ENCODE data around the gene POLR3B. TPM values are rescaled to one million over a fixed set of nuclear protein-coding genes. Genes with fewer than 3 reads are reported as not detected.
"Not testable (repeated sequence)": the region's sequence is repeated elsewhere in the genome, so short reads cannot be mapped to it uniquely, and the experiment has no call there.

The POLR3B gene
- 1 to 10 TPM; 5.3 to 6.1 TPM for total RNA-seq

GRCh38 chr12:106357549-106358395 lies at the start of gene POLR3B:
Gene POLR3B, plus strand, starts transcription at chr12:106357748. Its CDS starts 132 bp downstream, at chr12:106357880.
- no peaks in the 10 kb centered on the region for H3K36me3 Mint-ChIP-seq (ENCODE audit: low read depth)
- peak within 1 kb of the TSS; percentile 92 for H3K27ac Mint-ChIP-seq
- POLR2A ChIA-PET, result interaction anchor here (0.6 to 0.7 kb wide), 2 partner anchors 288 to 643 kb away, joined by 3 read pairs; no protein-coding TSS in a partner anchor
- H3K4me3 Mint-ChIP-seq, result peak within 1 kb of the TSS; percentile 87
- H3K4me1 Mint-ChIP-seq, result peaks cover 18% of the 10 kb centered on the region
- H3K9me3 Mint-ChIP-seq, result no peaks in the 10 kb centered on the region
- peak; percentile 97 for DNase-seq
- CTCF ChIA-PET, result interaction anchor here (0.5 to 2.5 kb wide), 28 partner anchors 9 to 1310 kb away, joined by 3 to 19 read pairs (median 3); no protein-coding TSS in a partner anchor
- no peaks in the 10 kb centered on the region for H3K27me3 Mint-ChIP-seq

GRCh38 chr12:106308121-106308520 lies 49.4 kb upstream of the POLR3B start:
- H3K4me1 Mint-ChIP-seq, result peaks cover 49% of the 10 kb centered on the region
- no peaks in the 10 kb centered on the region for H3K9me3 Mint-ChIP-seq
- no peak overlapping the region for H3K4me3 Mint-ChIP-seq
- POLR2A ChIA-PET, result no interaction called here
- H3K36me3 Mint-ChIP-seq (ENCODE audit: low read depth), result peaks cover 2% of the 10 kb centered on the region
- CTCF ChIA-PET, result no interaction called here
- DNase-seq, result no peak
- H3K27me3 Mint-ChIP-seq, result no peaks in the 10 kb centered on the region
- no peak overlapping the region for H3K27ac Mint-ChIP-seq

DNA sequence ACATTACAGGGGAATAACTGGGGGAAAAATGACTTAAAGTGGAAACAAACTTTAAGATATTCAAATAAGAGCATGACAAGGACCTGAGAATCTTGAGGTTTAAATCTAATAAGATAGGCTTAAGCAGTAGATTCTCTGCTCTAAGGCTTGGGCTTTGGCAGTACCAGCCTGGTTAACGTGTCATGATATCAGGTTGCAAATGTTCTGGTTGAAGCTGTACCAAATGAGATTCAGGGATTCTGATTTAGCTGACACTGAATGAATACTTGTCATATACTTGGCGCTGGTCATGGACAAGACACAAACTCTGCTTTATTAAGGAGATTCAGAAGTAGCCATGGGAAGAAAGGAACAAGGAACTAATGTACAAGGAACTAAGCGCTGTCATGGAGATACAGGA lies 48.9 kb upstream of the POLR3B start:
- Mint-ChIP-seq H3K9me3 (no peaks in the 10 kb centered on the region), H3K36me3 (ENCODE audit: low read depth) (peaks cover 2% of the 10 kb centered on the region), H3K4me1 (peaks cover 46% of the 10 kb centered on the region), H3K27ac (no peak overlapping the region), H3K4me3 (no peak overlapping the region), H3K27me3 (no peaks in the 10 kb centered on the region)
- ChIA-PET CTCF (no interaction called here), POLR2A (no interaction called here)
- DNase-seq, result no peak

DNA sequence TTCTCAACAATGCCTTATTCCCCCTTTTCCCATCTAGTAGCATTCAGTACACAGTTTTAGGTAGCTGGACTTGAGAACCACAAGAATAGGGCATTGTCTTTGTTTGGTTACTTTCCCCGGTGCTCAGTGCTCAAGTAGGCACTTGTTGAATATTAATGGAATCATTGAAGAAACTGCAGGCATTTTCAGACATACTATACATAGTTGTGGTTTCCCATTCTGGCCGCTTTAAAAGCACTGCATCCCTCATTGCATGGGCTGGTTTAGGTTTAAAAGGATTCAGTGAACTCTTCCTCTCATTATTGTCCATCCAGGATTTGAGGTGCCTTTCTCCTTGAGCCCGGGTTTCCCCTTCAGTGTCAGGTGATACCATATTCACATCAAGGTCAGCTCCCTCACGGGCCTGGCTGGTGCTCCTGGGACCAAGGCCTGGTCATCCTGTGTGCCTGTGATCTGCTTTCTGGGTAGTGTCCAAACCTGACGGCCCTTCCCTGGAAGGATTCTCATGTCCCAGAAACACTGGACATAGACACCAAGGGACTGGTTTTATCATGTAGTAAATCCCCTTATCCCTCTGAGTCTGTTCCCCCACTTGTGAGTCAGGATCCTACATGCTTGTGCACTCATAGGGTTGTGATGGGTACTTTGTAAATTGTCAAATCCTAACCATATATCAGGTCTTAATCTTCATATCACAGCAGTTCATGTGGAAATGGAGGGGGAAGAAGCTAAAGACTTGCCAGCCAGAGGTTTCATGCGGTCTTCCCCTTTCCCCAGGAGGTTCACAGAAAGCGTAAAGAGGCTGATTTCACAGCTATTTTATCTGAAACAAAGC lies 47.7 kb upstream of the POLR3B start:
- no peaks in the 10 kb centered on the region for H3K36me3 Mint-ChIP-seq (ENCODE audit: low read depth)
- H3K4me3 Mint-ChIP-seq, result no peak overlapping the region
- H3K9me3 Mint-ChIP-seq, result no peaks in the 10 kb centered on the region
- POLR2A ChIA-PET, result no interaction called here
- peaks cover 34% of the 10 kb centered on the region for H3K4me1 Mint-ChIP-seq
- CTCF ChIA-PET, result no interaction called here
- DNase-seq, result no peak
- H3K27ac Mint-ChIP-seq, result no peak overlapping the region
- no peaks in the 10 kb centered on the region for H3K27me3 Mint-ChIP-seq

DNA sequence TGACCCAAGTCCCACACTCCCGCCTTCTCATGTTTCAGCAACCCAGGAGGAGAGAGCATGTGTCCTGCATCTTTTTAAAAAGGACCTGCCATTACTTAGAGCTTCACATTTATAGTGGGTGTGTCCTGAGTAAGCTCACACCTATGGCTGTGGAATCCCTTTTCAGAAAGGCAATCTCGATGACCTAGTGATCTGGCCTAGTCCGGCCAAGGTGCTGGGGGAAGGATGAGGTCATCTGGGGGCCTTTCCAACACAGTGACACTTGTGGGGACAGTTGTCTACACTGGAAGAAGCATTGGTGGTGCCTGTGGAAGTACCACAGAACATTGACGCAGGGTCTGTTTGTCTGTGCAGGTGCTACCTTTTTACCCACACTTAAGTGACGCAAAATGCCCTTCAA lies 46.9 kb upstream of the POLR3B start:
- Mint-ChIP-seq H3K9me3 (no peaks in the 10 kb centered on the region), H3K27ac (no peak overlapping the region), H3K27me3 (no peaks in the 10 kb centered on the region), H3K4me1 (peaks cover 26% of the 10 kb centered on the region), H3K36me3 (ENCODE audit: low read depth) (peaks cover 4% of the 10 kb centered on the region), H3K4me3 (no peak overlapping the region)
- ChIA-PET CTCF (no interaction called here), POLR2A (no interaction called here)
- DNase-seq, result no peak

- H3K4me3 Mint-ChIP-seq, result no peak overlapping the region
- H3K27me3 Mint-ChIP-seq, result no peaks in the 10 kb centered on the region
- DNase-seq, result no peak
- no peak overlapping the region for H3K27ac Mint-ChIP-seq
- POLR2A ChIA-PET, result no interaction called here
- peaks cover 21% of the 10 kb centered on the region for H3K4me1 Mint-ChIP-seq
- H3K9me3 Mint-ChIP-seq, result no peaks in the 10 kb centered on the region
- CTCF ChIA-PET, result interaction anchor here (1.0 kb wide), 1 partner anchor 84 kb away, joined by 3 read pairs; no protein-coding TSS in a partner anchor
- H3K36me3 Mint-ChIP-seq (ENCODE audit: low read depth), result peaks cover 6% of the 10 kb centered on the region
Measured at GRCh38 chr12:106311139-106311538, 46.4 kb upstream of the POLR3B start.

GRCh38 chr12:106313413-106313812 lies 44.1 kb upstream of the POLR3B start:
- CTCF ChIA-PET, result interaction anchor here (0.7 to 1.8 kb wide), 4 partner anchors 10 to 643 kb away, joined by 3 to 8 read pairs (median 4); partner anchors contain the start of gene TCP11L2
- H3K9me3 Mint-ChIP-seq, H3K4me3 Mint-ChIP-seq, H3K27ac Mint-ChIP-seq, H3K27me3 Mint-ChIP-seq, DNase-seq, POLR2A ChIA-PET: not testable (repeated sequence)
- peaks cover 11% of the 10 kb centered on the region for H3K4me1 Mint-ChIP-seq
- peaks cover 11% of the 10 kb centered on the region for H3K36me3 Mint-ChIP-seq (ENCODE audit: low read depth)

DNA sequence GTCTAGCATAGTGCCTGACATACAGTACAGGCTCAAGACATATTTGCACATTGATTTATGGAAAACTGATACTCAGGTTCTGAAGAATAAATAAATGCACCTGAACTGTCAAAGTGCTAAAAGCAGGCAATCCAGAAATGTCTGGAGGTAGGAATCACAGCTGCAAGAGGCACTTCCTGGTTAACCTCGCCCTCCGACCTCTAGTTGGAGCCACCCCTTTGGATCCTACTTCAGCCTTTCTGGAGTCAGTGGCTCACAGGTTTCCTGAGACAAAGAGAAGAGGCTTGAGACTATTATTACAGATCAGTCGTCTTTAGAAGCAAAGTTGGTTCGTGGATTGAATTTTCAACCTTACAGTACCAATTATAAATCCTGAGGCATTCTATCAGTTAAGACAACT lies 42.0 kb upstream of the POLR3B start:
- Mint-ChIP-seq H3K4me3 (no peak overlapping the region), H3K4me1 (peaks cover 10% of the 10 kb centered on the region), H3K36me3 (ENCODE audit: low read depth) (peaks cover 14% of the 10 kb centered on the region), H3K27me3 (no peaks in the 10 kb centered on the region), H3K9me3 (no peaks in the 10 kb centered on the region), H3K27ac (no peak overlapping the region)
- ChIA-PET CTCF (no interaction called here), POLR2A (no interaction called here)
- DNase-seq, result no peak

DNA sequence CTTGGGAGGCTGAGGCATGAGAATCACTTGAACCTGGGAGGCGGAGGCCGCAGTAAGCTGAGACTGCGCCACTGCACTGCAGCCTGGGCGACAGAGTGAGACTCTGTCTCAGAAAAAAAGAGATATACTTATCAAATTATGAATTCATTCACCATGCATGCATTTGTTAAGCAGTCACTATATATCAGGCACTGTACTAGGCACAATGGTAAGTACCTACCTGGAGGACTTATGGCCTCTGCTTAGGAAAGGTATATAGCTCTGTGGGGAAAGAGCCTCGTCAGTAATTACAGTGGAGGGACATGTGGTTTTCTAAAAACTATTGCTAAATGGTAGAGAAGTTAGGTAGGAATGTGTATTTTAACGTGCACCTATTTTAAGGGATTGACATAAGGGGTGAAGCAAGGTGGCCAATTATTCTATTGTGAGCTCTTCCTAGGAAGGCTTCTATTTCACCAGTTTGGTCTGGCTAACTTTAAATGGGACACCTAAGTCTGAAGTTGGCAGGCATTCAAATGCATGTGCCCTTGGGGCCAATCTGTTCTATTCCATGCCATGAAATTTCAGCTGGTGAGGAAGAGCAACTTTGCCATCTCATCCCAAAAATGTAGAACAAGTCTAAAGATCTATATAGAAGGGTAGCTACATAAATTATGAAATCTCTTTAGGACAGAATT lies 40.0 kb upstream of the POLR3B start:
- H3K27ac Mint-ChIP-seq, result no peak overlapping the region
- ChIA-PET CTCF (interaction anchor here (0.7 kb wide), 1 partner anchor 11 kb away, joined by 3 read pairs; no protein-coding TSS in a partner anchor), POLR2A (no interaction called here)

GRCh38 chr12:106321139-106321850 lies 36.3 kb upstream of the POLR3B start:
- CTCF ChIA-PET, result no interaction called here
- Mint-ChIP-seq H3K4me1 (no peaks in the 10 kb centered on the region), H3K27ac (no peak overlapping the region), H3K36me3 (ENCODE audit: low read depth) (peaks cover 35% of the 10 kb centered on the region), H3K27me3 (no peaks in the 10 kb centered on the region), H3K9me3 (no peaks in the 10 kb centered on the region), H3K4me3 (no peak overlapping the region)
- POLR2A ChIA-PET, result no interaction called here
- DNase-seq, result no peak

More for the DNA sequence above, 40.0 kb upstream of the POLR3B start:
- DNase-seq, result no peak
- H3K36me3 Mint-ChIP-seq (ENCODE audit: low read depth), result peaks cover 27% of the 10 kb centered on the region
- no peaks in the 10 kb centered on the region for H3K9me3 Mint-ChIP-seq
- H3K4me3 Mint-ChIP-seq, result no peak overlapping the region
- no peaks in the 10 kb centered on the region for H3K27me3 Mint-ChIP-seq
- no peaks in the 10 kb centered on the region for H3K4me1 Mint-ChIP-seq

DNA sequence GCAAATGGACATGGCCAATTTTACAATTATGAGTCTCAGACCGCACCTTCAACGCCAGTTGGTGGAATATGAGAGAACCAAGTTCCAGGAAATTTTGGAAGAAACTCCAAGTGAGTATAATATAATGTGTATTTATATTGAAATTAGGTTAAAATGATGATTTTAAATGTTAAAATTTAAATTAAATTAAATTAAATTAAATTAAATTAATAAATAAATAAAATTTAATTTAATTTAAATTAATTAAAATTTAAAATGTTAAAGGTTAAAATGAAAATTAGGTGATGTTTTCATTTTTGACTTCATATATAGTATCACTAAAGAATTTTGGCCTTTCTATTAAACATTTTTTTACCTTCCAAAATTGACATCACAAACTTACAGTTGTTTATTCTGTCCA lies 34.0 kb upstream of the POLR3B start:
- DNase-seq, result no peak
- Mint-ChIP-seq H3K4me1 (no peaks in the 10 kb centered on the region), H3K4me3 (no peak overlapping the region), H3K27me3 (no peaks in the 10 kb centered on the region), H3K27ac (no peak overlapping the region), H3K9me3 (no peaks in the 10 kb centered on the region), H3K36me3 (ENCODE audit: low read depth) (peaks cover 32% of the 10 kb centered on the region)
- POLR2A ChIA-PET, result interaction anchor here (0.5 kb wide), 1 partner anchor 9 kb away, joined by 3 read pairs; no protein-coding TSS in a partner anchor
- CTCF ChIA-PET, result no interaction called here

DNA sequence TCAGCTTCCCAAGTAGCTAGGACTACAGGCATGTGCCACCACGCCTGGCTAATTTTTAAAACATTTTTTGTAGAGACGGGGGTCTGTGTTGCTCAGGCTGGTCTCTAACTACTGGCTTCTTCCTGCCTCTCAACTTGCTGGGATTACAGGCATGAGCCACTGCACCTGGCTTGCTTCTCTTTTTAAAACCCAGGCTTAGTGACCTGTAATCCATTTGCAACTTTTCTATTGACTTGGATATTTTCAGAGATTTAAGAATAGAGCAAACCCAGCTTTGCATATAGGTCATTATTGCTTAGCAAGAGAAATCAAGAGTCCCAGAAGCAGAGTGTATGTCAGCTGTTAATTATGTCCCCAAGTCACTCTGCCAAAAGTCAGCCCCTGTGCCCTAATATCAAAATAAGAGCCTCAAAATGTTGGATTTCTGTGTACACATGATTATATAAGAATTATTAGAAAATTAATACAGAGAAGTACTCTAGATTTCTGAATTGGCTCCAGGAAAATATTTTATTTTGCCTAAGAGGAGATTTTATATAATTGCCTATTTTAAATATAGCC lies 30.2 kb upstream of the POLR3B start:
- H3K27me3 Mint-ChIP-seq, result no peaks in the 10 kb centered on the region
- no peak overlapping the region for H3K27ac Mint-ChIP-seq
- CTCF ChIA-PET, result no interaction called here
- POLR2A ChIA-PET, result no interaction called here
- H3K36me3 Mint-ChIP-seq (ENCODE audit: low read depth), result peaks cover 17% of the 10 kb centered on the region
- DNase-seq, result no peak
- no peak overlapping the region for H3K4me3 Mint-ChIP-seq
- H3K4me1 Mint-ChIP-seq, result no peaks in the 10 kb centered on the region
- no peaks in the 10 kb centered on the region for H3K9me3 Mint-ChIP-seq
